H1 (cell line): ENCODE measurements around the gene SLCO2A1.

Experiments
- ASH2L ChIP-seq: fragments of 200-600, 300-600 bp; sonication (generic); IDR thresholded peaks from one replicate; pipeline ENCODE4 v1.7.1; 2017; ENCODE audit warnings: low read length
- CHD2 ChIP-seq: IDR thresholded peaks from 2 replicates; pipeline ENCODE4 v1.6.1; 2012; ENCODE audit warnings: low read length, improper control_type of control experiment
- CTCF ChIP-seq, 3 experiments: IDR thresholded peaks; 1 replicate in 2 of 3; 2 replicates in 1 of 3; pipeline versions ENCODE4 v1.5.1 to v1.6.1; 2011; ENCODE audit warnings: low read length in 3 of 3, mild to moderate bottlenecking in 3 of 3, inconsistent platforms in 2 of 3, low read depth in 1 of 3, moderate library complexity in 1 of 3; ENCODE audit not compliant: insufficient read depth in 1 of 3; ENCODE audit errors: control extremely low read depth in 1 of 3

GRCh38 chr3:133987948-133988484 is 41.7 kb downstream of the SLCO2A1 start:
- TF ChIP-seq CTCF (IDR thresholded peaks at IDR 0.05; ENCODE audit: control extremely low read depth in 1 of 3, insufficient read depth in 1 of 3, low read depth in 1 of 3, low read length in 3 of 3) = no peak
- TF ChIP-seq CHD2 = no peak
- TF ChIP-seq ASH2L = no peak
